ENCODE measurements around the gene SEL1L2.

The SEL1L2 gene

DNA sequence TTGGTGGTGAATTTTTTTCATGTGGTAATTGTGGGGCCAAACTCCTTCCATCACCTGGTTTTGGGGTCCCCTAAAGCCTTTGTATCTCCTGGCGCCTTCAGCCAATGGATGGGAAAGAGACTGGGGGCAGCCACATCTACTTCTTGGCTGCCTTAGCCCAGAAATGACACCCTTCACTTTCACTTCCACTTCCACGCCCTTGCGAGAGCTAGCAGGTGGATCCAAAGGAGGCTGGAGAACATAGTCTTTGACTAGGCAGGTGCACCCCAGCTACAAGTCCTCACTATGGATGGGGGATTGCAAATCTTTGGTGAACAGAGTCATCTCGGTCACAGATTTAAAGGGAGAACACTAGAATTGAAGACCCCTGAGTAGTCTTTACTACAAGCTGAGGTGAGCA, 134.8 kb downstream of the SEL1L2 start:
- Histone ChIP-seq H4K20me1 (ENCODE audit: control insufficient read depth, insufficient read depth, low read depth, low read length) (no peaks in the 10 kb centered on the region), H3K4me1 (ENCODE audit: control insufficient read depth, low read length) (no peaks in the 10 kb centered on the region), H3K4me3 (ENCODE audit: low read length) (no peak overlapping the region), H3K4me2 (ENCODE audit: low read length) (no peak overlapping the region), H3K27ac (ENCODE audit: low read depth, low read length) (no peak overlapping the region), H3K9me2 (replicated peaks; ENCODE audit: control insufficient read depth, low read length) (no peaks in the 10 kb centered on the region), H3K36me3 (ENCODE audit: control insufficient read depth, low read length) (no peaks in the 10 kb centered on the region), H3F3A (ENCODE audit: control insufficient read depth, insufficient read depth) (no peaks in the 10 kb centered on the region), H3K9me3 (ENCODE audit: control insufficient read depth, insufficient read depth, low read length) (no peaks in the 10 kb centered on the region), H3K27me3 (ENCODE audit: control insufficient read depth, low read length) (no peaks in the 10 kb centered on the region), H3K79me2 (ENCODE audit: control insufficient read depth, low read length) (no peaks in the 10 kb centered on the region)
- TF ChIP-seq EZH2phosphoT487 (IDR thresholded peaks at IDR 0.05; ENCODE audit: borderline replicate concordance, low read length) (no peak), CTCF (IDR thresholded peaks at IDR 0.05; ENCODE audit: low read depth, low read length, poor library complexity, severe bottlenecking) (no peak)

DNA sequence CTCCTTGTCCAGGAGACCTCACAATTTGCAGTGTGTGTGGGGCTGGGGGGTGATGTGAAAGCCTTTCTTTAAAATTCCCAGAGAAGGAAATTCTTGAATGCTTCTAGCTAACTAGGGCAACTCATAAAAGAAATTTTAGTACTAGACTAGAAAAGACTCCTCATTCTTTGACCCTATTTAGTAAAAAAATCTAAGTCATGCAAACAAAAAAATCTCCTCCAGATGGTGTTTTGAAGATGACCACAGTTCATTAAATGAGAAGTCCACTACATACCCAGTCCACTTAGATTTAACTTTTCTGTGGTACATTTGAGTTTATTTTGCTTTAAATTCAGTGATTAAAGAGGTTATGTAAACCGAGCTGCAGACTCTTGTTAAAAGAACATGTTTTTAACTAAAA, 138.1 kb downstream of the SEL1L2 start:
- no peak for TF ChIP-seq CTCF (IDR thresholded peaks at IDR 0.05; ENCODE audit: low read depth, low read length, poor library complexity, severe bottlenecking)
- TF ChIP-seq EZH2phosphoT487 (IDR thresholded peaks at IDR 0.05; ENCODE audit: borderline replicate concordance, low read length) = no peak
- no peaks in the 10 kb centered on the region for H3F3A ChIP-seq (ENCODE audit: control insufficient read depth, insufficient read depth)
- no peak overlapping the region for H3K4me2 ChIP-seq (ENCODE audit: low read length)
- H3K79me2 ChIP-seq (ENCODE audit: control insufficient read depth, low read length) = no peaks in the 10 kb centered on the region
- H3K4me1 ChIP-seq (ENCODE audit: control insufficient read depth, low read length) = no peaks in the 10 kb centered on the region
- H4K20me1 ChIP-seq (ENCODE audit: control insufficient read depth, insufficient read depth, low read depth, low read length) = no peaks in the 10 kb centered on the region
- H3K27me3 ChIP-seq (ENCODE audit: control insufficient read depth, low read length) = no peaks in the 10 kb centered on the region
- H3K27ac ChIP-seq (ENCODE audit: low read depth, low read length) = no peak overlapping the region
- H3K36me3 ChIP-seq (ENCODE audit: control insufficient read depth, low read length) = no peaks in the 10 kb centered on the region
- H3K9me2 ChIP-seq (replicated peaks; ENCODE audit: control insufficient read depth, low read length) = no peaks in the 10 kb centered on the region
- H3K9me3 ChIP-seq (ENCODE audit: control insufficient read depth, insufficient read depth, low read length) = no peaks in the 10 kb centered on the region
- no peak overlapping the region for H3K4me3 ChIP-seq (ENCODE audit: low read length)

- no peak for TF ChIP-seq EZH2phosphoT487 (IDR thresholded peaks at IDR 0.05; ENCODE audit: borderline replicate concordance, low read length)
- TF ChIP-seq CTCF (IDR thresholded peaks at IDR 0.05; ENCODE audit: low read depth, low read length, poor library complexity, severe bottlenecking) = no peak
- Histone ChIP-seq H3K4me2 (ENCODE audit: low read length) (no peak overlapping the region), H3K36me3 (ENCODE audit: control insufficient read depth, low read length) (no peaks in the 10 kb centered on the region), H3K4me3 (ENCODE audit: low read length) (no peak overlapping the region), H3K27me3 (ENCODE audit: control insufficient read depth, low read length) (no peaks in the 10 kb centered on the region), H3K27ac (ENCODE audit: low read depth, low read length) (no peak overlapping the region), H4K20me1 (ENCODE audit: control insufficient read depth, insufficient read depth, low read depth, low read length) (no peaks in the 10 kb centered on the region), H3K79me2 (ENCODE audit: control insufficient read depth, low read length) (no peaks in the 10 kb centered on the region), H3K9me3 (ENCODE audit: control insufficient read depth, insufficient read depth, low read length) (no peaks in the 10 kb centered on the region), H3F3A (ENCODE audit: control insufficient read depth, insufficient read depth) (no peaks in the 10 kb centered on the region), H3K4me1 (ENCODE audit: control insufficient read depth, low read length) (no peaks in the 10 kb centered on the region), H3K9me2 (replicated peaks; ENCODE audit: control insufficient read depth, low read length) (no peaks in the 10 kb centered on the region)
Measured at GRCh38 chr20:13851279-13851678, 139.1 kb downstream of the SEL1L2 start.

GRCh38 chr20:13844296-13844695, 146.1 kb downstream of the SEL1L2 start:
- Histone ChIP-seq H3K9me2 (replicated peaks; ENCODE audit: control insufficient read depth, low read length) (no peaks in the 10 kb centered on the region), H3K27ac (ENCODE audit: low read depth, low read length) (no peak overlapping the region), H3K36me3 (ENCODE audit: control insufficient read depth, low read length) (no peaks in the 10 kb centered on the region), H3K9me3 (ENCODE audit: control insufficient read depth, insufficient read depth, low read length) (no peaks in the 10 kb centered on the region), H3F3A (ENCODE audit: control insufficient read depth, insufficient read depth) (no peaks in the 10 kb centered on the region), H3K79me2 (ENCODE audit: control insufficient read depth, low read length) (no peaks in the 10 kb centered on the region), H3K4me1 (ENCODE audit: control insufficient read depth, low read length) (no peaks in the 10 kb centered on the region), H3K27me3 (ENCODE audit: control insufficient read depth, low read length) (no peaks in the 10 kb centered on the region), H3K4me2 (ENCODE audit: low read length) (no peak overlapping the region), H3K4me3 (ENCODE audit: low read length) (no peak overlapping the region), H4K20me1 (ENCODE audit: control insufficient read depth, insufficient read depth, low read depth, low read length) (no peaks in the 10 kb centered on the region)
- TF ChIP-seq EZH2phosphoT487 (IDR thresholded peaks at IDR 0.05; ENCODE audit: borderline replicate concordance, low read length) (no peak), CTCF (IDR thresholded peaks at IDR 0.05; ENCODE audit: low read depth, low read length, poor library complexity, severe bottlenecking) (no peak)
